ENCODE measurements around the gene ALK. TPM values are rescaled to one million over a fixed set of nuclear protein-coding genes. Genes with fewer than 3 reads are reported as not detected.

Gene ALK
- total RNA-seq, 1 experiment from 2014 or later: not detected

DNA sequence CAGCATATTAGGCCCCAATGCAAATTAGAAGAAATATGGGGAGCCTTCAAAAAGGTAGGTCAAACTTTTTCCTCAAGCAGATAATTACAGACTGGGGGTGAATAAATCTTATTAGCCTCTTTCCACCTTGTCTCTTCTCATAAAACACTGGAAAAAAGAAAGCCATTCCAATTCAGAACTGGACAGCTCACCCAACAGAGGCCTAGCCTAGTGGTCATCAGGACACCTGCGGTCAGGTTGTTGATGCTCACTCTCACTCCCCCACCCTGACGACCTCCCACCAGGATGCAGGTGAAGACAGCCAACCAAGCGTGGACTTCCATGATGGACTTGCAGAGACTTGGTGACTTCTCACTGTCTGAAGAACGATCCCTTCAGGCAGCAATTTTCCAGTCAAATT is 207.1 kb downstream of the ALK start:
- H3K79me1 ChIP-seq (ENCODE audit: insufficient read depth, low read depth, low read length, poor library complexity, severe bottlenecking): no peaks in the 10 kb centered on the region
- H3K56ac ChIP-seq (ENCODE audit: insufficient read length, low read depth, low read length): no peak overlapping the region
- H2BK12ac ChIP-seq (ENCODE audit: insufficient read length, low read depth, low read length): no peak overlapping the region
- H3K79me2 ChIP-seq (ENCODE audit: insufficient read depth, low read length): no peaks in the 10 kb centered on the region
- H3T11ph ChIP-seq (ENCODE audit: low read length): no peak overlapping the region
- H2BK120ac ChIP-seq (ENCODE audit: low read depth, low read length, poor library complexity, severe bottlenecking): no peak overlapping the region
- no peak overlapping the region for H2BK15ac ChIP-seq (ENCODE audit: low read depth, low read length)
- Mint-ChIP-seq H3K27me3 (ENCODE audit: low read depth) (peaks cover 1% of the 10 kb centered on the region; the same call in 1 of the 2 replicates), H3K4me1 (peaks cover 23% of the 10 kb centered on the region in 2 experiments), H3K27ac (no peak overlapping the region), H3K9me3 (no peaks in the 10 kb centered on the region; a peak in 2 of 5 replicates), H3K4me3 (no peak overlapping the region), H3K36me3 (ENCODE audit: insufficient read depth in 1 of 3, low read depth in 3 of 3) (no peaks in the 10 kb centered on the region)
- H3K4me2 ChIP-seq (ENCODE audit: insufficient read depth, insufficient read length, low read length): no peak overlapping the region
- H3K18ac ChIP-seq (ENCODE audit: insufficient read length, low read depth, low read length): no peak overlapping the region
- H4K20me1 ChIP-seq (ENCODE audit: control insufficient read depth, insufficient read depth, insufficient read length): no peaks in the 10 kb centered on the region
- H3K4ac ChIP-seq (ENCODE audit: low read depth, low read length): no peak overlapping the region
- H3K27me3 ChIP-seq (ENCODE audit: insufficient read depth, low read length): no peaks in the 10 kb centered on the region
- TF ChIP-seq, protein P1, sequence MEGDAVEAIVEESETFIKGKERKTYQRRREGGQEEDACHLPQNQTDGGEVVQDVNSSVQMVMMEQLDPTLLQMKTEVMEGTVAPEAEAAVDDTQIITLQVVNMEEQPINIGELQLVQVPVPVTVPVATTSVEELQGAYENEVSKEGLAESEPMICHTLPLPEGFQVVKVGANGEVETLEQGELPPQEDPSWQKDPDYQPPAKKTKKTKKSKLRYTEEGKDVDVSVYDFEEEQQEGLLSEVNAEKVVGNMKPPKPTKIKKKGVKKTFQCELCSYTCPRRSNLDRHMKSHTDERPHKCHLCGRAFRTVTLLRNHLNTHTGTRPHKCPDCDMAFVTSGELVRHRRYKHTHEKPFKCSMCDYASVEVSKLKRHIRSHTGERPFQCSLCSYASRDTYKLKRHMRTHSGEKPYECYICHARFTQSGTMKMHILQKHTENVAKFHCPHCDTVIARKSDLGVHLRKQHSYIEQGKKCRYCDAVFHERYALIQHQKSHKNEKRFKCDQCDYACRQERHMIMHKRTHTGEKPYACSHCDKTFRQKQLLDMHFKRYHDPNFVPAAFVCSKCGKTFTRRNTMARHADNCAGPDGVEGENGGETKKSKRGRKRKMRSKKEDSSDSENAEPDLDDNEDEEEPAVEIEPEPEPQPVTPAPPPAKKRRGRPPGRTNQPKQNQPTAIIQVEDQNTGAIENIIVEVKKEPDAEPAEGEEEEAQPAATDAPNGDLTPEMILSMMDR (conservative IDR thresholded peaks at IDR 0.05): no peak
- H2BK20ac ChIP-seq (ENCODE audit: low read depth, low read length, poor library complexity, severe bottlenecking): no peak overlapping the region
- no peak for DNase-seq
- H4K91ac ChIP-seq (ENCODE audit: insufficient read length, low read depth, low read length): no peak overlapping the region
- H4K5ac ChIP-seq (ENCODE audit: insufficient read length, low read depth, low read length): no peak overlapping the region
- H2AK5ac ChIP-seq (ENCODE audit: insufficient read length, low read length): no peak overlapping the region
- peaks cover 14% of the 10 kb centered on the region; the same call in 1 of the 2 replicates for H3K4me1 ChIP-seq (ENCODE audit: insufficient read depth, low read length)
- H3K14ac ChIP-seq (ENCODE audit: insufficient read depth, low read length): no peak overlapping the region
- H3K23me2 ChIP-seq (ENCODE audit: insufficient read length, low read depth, low read length, poor library complexity, severe bottlenecking): no peaks in the 10 kb centered on the region
- H3K9ac ChIP-seq (ENCODE audit: extremely low read depth, insufficient read length, low read length): no peak overlapping the region
- no peak overlapping the region for H3K23ac ChIP-seq (ENCODE audit: insufficient read length, low read depth, low read length)
- no CpG with 5 or more reads among the region's 4 CpGs for WGBS (ENCODE audit: extremely low coverage, insufficient read length, low lambda C conversion rate)
- H3K27ac ChIP-seq (ENCODE audit: insufficient read length, low read depth, low read length): no peak overlapping the region
- no peak overlapping the region for H4K8ac ChIP-seq (replicated peaks; ENCODE audit: insufficient read length, low read depth, low read length)
- no peak overlapping the region for H2BK5ac ChIP-seq (ENCODE audit: insufficient read length, low read length)
- H2AFZ ChIP-seq (ENCODE audit: low read length): no peak overlapping the region
- H3K9me3 ChIP-seq (ENCODE audit: control insufficient read depth, low read depth, low read length): no peaks in the 10 kb centered on the region
